Nephron (organoid): Measurements from ENCODE around the gene SLC4A4.

Experiments used
- H3K27ac Mint-ChIP-seq, 3 experiments: 2 replicates each; pipeline ENCODE4 v1.8.0; 2020; ENCODE audit warnings: mixed read lengths in 3 of 3, mild to moderate bottlenecking in 2 of 3, moderate library complexity in 1 of 3
- H3K27me3 Mint-ChIP-seq: 2 replicates; pipeline ENCODE4 v1.8.0; 2021; ENCODE audit warnings: low read depth, mild to moderate bottlenecking, moderate library complexity, mixed read lengths
- H3K36me3 Mint-ChIP-seq: 2 replicates; pipeline ENCODE4 v1.8.0; 2020; ENCODE audit warnings: low read depth, mixed read lengths
- H3K4me1 Mint-ChIP-seq: 2 replicates; pipeline ENCODE4 v1.8.0; 2020; ENCODE audit warnings: mixed read lengths
- H3K4me3 Mint-ChIP-seq, 3 experiments: 2 replicates each; pipeline ENCODE4 v1.8.0; 2020; ENCODE audit warnings: mild to moderate bottlenecking in 3 of 3, mixed read lengths in 3 of 3, moderate library complexity in 2 of 3
- H3K9me3 Mint-ChIP-seq: 2 replicates; pipeline ENCODE4 v1.8.0; 2020; ENCODE audit warnings: mixed read lengths
- TF ChIP-seq, protein P1 (sequence below), 3 experiments: fragments of 200-600 bp; sonication (generic); IDR thresholded peaks; one replicate each; pipeline ENCODE4 v1.5.0; 2021; ENCODE audit warnings: antibody characterized with exemption in 3 of 3; ENCODE audit not compliant: unreplicated experiment in 3 of 3

SLC4A4 gene

GRCh38 chr4:71383984-71384383, 45.2 kb downstream of the SLC4A4 start:
- Mint-ChIP-seq H3K9me3 (no peaks in the 10 kb centered on the region), H3K4me3 (no peak overlapping the region), H3K36me3 (no peaks in the 10 kb centered on the region), H3K27me3 (no peaks in the 10 kb centered on the region), H3K4me1 (peaks cover under 1% of the 10 kb centered on the region), H3K27ac (peak overlapping the region in 2 of 3 experiments; percentile 29 to 68)
- TF ChIP-seq, protein P1, sequence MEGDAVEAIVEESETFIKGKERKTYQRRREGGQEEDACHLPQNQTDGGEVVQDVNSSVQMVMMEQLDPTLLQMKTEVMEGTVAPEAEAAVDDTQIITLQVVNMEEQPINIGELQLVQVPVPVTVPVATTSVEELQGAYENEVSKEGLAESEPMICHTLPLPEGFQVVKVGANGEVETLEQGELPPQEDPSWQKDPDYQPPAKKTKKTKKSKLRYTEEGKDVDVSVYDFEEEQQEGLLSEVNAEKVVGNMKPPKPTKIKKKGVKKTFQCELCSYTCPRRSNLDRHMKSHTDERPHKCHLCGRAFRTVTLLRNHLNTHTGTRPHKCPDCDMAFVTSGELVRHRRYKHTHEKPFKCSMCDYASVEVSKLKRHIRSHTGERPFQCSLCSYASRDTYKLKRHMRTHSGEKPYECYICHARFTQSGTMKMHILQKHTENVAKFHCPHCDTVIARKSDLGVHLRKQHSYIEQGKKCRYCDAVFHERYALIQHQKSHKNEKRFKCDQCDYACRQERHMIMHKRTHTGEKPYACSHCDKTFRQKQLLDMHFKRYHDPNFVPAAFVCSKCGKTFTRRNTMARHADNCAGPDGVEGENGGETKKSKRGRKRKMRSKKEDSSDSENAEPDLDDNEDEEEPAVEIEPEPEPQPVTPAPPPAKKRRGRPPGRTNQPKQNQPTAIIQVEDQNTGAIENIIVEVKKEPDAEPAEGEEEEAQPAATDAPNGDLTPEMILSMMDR (IDR thresholded peaks at IDR 0.05; ENCODE audit: unreplicated experiment in 3 of 3): no peak

DNA sequence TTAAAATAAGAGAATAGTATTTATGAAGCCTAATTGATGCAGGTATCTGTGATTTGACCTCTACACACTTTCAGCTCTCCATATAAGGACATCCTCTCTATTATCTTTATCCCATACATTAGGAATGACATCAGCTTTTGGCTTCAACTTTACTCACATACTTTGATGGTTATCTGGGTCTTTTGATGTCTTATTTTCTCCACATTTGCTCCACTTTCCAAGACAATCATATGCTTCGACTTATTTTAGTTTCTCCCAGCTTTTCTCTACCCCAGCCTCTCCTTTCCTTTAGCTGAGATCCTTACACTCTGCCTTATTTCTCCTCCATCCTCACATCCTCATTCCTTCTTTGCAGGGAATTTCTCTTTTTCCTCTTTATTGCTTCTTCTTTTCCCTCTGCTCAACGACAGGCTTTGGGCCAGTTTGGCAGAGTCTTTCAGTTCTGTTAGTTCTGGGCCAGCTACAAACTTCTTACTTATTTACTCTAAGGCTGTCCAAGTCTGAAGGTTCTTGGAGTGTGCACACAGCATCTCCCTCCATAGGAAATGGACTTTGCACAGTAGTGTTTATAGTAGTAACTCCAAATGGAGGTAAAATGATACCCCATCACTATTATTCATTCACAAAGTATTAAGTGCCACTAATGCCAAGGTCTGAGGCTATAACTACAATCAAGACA, 50.5 kb downstream of the SLC4A4 start:
- TF ChIP-seq, protein P1 (IDR thresholded peaks at IDR 0.05; ENCODE audit: unreplicated experiment in 3 of 3): no peak
- H3K36me3 Mint-ChIP-seq: no peaks in the 10 kb centered on the region
- H3K9me3 Mint-ChIP-seq: peaks cover 2% of the 10 kb centered on the region
- H3K4me1 Mint-ChIP-seq: peaks cover 6% of the 10 kb centered on the region
- peak overlapping the region; percentile 72 to 80 (median 79) for H3K27ac Mint-ChIP-seq
- no peaks in the 10 kb centered on the region for H3K27me3 Mint-ChIP-seq
- no peak overlapping the region for H3K4me3 Mint-ChIP-seq

DNA sequence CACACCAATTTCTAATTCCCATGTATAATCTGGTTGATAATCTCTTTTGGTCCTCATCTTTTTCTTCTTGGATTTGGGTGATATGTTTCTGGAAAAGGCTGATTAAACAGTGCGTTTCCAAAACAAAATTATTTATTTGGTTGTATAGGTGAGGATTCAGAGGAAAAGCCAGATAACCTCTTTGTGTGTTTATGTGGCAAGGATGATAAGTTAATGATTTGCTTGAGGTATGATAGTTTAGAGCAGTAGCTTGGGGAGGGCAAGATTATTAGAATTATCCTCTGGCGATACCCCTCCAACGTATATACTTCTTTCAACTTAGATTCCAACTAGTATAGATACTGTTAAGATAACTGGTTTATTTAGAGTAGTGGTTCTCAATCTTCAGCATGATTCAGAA, 53.3 kb downstream of the SLC4A4 start:
- Mint-ChIP-seq H3K27ac (no peak overlapping the region), H3K9me3 (peaks cover 2% of the 10 kb centered on the region), H3K27me3 (no peaks in the 10 kb centered on the region), H3K4me3 (no peak overlapping the region), H3K4me1 (peaks cover 17% of the 10 kb centered on the region), H3K36me3 (no peaks in the 10 kb centered on the region)
- TF ChIP-seq, protein P1 (IDR thresholded peaks at IDR 0.05; ENCODE audit: unreplicated experiment in 3 of 3): no peak

DNA sequence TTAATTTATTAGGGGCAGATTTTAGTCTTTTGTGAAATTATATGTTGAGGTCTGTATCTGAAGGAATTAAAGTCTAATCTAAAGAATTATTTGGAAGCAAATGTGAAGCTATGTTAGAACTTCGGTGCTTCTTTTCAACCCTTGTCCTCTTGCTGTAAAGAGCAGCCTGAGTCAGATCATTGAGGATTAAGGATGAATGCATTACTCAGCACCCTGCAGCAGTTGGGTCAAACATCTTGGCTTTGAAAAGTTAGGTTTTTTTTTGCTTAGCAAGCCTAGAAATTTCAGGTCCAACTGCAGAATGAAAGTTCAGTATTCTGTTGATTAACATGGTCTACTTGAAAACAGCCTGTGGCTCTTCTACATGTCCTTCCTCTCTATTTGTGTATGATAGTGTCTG, 57.6 kb downstream of the SLC4A4 start:
- Mint-ChIP-seq H3K27ac (peak overlapping the region in 1 of 3 experiments; percentile 69), H3K4me1 (peaks cover 24% of the 10 kb centered on the region), H3K27me3 (no peaks in the 10 kb centered on the region), H3K9me3 (peaks cover 2% of the 10 kb centered on the region), H3K4me3 (no peak overlapping the region), H3K36me3 (peaks cover 3% of the 10 kb centered on the region)
- TF ChIP-seq, protein P1 (IDR thresholded peaks at IDR 0.05; ENCODE audit: unreplicated experiment in 3 of 3): no peak

GRCh38 chr4:71400810-71401209, 62.0 kb downstream of the SLC4A4 start:
- TF ChIP-seq, protein P1 (IDR thresholded peaks at IDR 0.05; ENCODE audit: unreplicated experiment in 3 of 3): no peak
- Mint-ChIP-seq H3K4me3 (no peak overlapping the region), H3K27ac (peak overlapping the region in 1 of 3 experiments; percentile 57), H3K27me3 (no peaks in the 10 kb centered on the region), H3K9me3 (no peaks in the 10 kb centered on the region), H3K36me3 (peaks cover 3% of the 10 kb centered on the region), H3K4me1 (peaks cover 52% of the 10 kb centered on the region)

GRCh38 chr4:71402616-71403015, 63.8 kb downstream of the SLC4A4 start:
- peaks cover under 1% of the 10 kb centered on the region for H3K36me3 Mint-ChIP-seq
- TF ChIP-seq, protein P1 (IDR thresholded peaks at IDR 0.05; ENCODE audit: unreplicated experiment in 3 of 3): no peak
- H3K4me1 Mint-ChIP-seq: peaks cover 53% of the 10 kb centered on the region

More at GRCh38 chr4:71402616-71403015, 63.8 kb downstream of the SLC4A4 start:
- peak overlapping the region in 1 of 3 experiments; percentile 33 for H3K27ac Mint-ChIP-seq
- H3K4me3 Mint-ChIP-seq: no peak overlapping the region
- H3K9me3 Mint-ChIP-seq: no peaks in the 10 kb centered on the region
- H3K27me3 Mint-ChIP-seq: no peaks in the 10 kb centered on the region
